Measurements from ENCODE around the gene SMIM41. TPM values are rescaled to one million over a fixed set of nuclear protein-coding genes. Genes with fewer than 3 reads are reported as not detected.

Gene SMIM41
- total RNA-seq, 4 donors from 2014 or later = 1.4 to 6.6 TPM; not detected in 2

DNA sequence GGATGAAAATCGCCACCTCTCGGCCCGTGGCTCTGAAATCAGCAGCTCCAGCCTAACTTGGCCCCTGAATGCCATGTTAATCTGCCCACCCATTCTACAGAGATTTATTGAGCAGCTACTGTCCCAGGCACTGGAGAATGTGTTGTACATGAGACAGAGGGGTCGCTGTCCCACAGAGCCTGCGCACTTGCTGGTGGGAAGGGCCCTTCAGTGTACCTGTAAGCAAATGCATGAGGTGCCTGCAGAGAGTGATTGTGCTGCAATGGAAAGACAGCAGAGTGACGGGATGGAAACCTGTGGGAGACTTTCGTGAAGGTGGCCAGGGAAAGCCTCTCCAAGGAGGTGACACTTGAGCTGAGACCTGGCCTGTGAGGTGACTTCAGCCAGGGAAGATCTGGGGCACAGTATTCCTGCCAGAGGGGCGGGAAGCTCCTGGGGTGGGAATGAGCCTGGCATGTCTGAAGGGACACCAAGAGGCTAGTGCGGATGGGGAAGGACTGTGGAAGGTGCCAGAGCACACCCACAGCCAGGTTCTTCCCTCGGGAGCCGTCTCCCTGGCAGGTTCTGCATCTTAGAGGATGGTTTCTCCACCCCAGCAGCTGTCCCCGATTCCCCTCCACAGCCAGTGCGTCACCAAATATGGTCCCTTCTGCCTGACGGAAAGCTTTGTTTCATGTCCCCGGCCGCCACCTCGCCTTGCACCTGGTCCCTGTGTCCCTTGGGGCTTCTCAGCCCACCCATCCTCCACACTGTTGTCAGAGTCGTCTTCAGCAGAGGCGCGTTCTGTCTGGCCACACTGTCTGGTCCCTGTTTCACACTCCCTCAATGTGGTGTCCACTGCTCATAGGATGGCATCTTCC, 8.7 kb downstream of the SMIM41 start:
- no peaks in the 10 kb centered on the region for H3K36me3 ChIP-seq
- no peaks in the 10 kb centered on the region for H3K9me3 ChIP-seq

DNA sequence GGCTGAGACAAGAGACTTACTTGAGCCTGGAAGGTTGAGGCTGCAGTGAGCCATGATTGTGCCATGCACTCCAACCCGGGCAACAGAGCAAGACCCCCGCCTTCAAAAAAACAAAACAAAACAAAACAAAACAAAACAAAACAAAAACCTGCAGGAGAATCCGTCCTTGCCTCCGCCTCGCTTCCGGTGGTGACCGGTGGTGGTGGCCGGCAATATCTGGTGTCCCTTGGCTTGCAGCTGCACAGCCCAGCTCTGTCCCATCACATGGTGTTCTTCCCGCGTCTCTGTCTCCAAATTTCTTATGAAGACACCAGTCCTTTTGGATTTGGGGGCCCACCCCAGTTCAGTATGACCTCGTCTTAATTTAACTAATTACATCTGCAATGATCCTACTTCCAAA, 10.0 kb downstream of the SMIM41 start:
- Histone ChIP-seq H3K27ac (no peak overlapping the region), H3K9me3 (no peaks in the 10 kb centered on the region), H3K27me3 (no peaks in the 10 kb centered on the region), H3K4me3 (no peak overlapping the region), H3K4me1 (peaks cover 0 to 2% (median 0%) of the 10 kb centered on the region in 4 donors), H3K36me3 (no peaks in the 10 kb centered on the region)
- TF ChIP-seq, protein P1, sequence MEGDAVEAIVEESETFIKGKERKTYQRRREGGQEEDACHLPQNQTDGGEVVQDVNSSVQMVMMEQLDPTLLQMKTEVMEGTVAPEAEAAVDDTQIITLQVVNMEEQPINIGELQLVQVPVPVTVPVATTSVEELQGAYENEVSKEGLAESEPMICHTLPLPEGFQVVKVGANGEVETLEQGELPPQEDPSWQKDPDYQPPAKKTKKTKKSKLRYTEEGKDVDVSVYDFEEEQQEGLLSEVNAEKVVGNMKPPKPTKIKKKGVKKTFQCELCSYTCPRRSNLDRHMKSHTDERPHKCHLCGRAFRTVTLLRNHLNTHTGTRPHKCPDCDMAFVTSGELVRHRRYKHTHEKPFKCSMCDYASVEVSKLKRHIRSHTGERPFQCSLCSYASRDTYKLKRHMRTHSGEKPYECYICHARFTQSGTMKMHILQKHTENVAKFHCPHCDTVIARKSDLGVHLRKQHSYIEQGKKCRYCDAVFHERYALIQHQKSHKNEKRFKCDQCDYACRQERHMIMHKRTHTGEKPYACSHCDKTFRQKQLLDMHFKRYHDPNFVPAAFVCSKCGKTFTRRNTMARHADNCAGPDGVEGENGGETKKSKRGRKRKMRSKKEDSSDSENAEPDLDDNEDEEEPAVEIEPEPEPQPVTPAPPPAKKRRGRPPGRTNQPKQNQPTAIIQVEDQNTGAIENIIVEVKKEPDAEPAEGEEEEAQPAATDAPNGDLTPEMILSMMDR (IDR thresholded peaks at IDR 0.05) = no peak
- no peak for TF ChIP-seq POLR2A (IDR thresholded peaks at IDR 0.05)
- no peak for DNase-seq

More for the DNA sequence above, 8.7 kb downstream of the SMIM41 start:
- TF ChIP-seq, protein P1 (IDR thresholded peaks at IDR 0.05) = no peak
- no peak for TF ChIP-seq POLR2A (IDR thresholded peaks at IDR 0.05)
- H3K4me3 ChIP-seq = no peak overlapping the region
- no peaks in the 10 kb centered on the region for H3K27me3 ChIP-seq
- DNase-seq = peak in 2 of 3 donors; percentile 64 to 65
- H3K27ac ChIP-seq = no peak overlapping the region
- peaks cover 0 to 5% (median 1%) of the 10 kb centered on the region in 4 donors for H3K4me1 ChIP-seq

DNA sequence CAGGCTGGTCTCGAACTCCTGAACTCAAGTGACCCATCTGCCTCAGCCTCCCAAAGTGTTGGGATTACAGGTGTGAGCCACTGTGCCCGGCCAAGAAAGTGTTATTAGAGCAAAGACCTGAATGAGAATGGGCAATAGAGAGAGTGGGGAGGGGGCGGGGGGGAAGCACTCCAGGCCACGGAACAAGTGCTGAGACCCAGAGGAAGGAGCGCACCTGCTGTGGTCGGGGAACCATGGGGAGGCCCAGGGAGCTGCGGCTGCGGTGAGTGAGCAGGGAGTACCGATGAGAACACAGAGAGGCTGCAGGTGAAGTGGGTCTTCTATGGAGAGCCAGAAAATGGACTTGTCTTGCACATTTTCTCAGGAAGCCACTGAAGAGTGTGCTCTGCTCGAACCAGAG, 10.8 kb downstream of the SMIM41 start:
- peaks cover 0 to 2% (median 0%) of the 10 kb centered on the region in 4 donors for H3K4me1 ChIP-seq

DNA sequence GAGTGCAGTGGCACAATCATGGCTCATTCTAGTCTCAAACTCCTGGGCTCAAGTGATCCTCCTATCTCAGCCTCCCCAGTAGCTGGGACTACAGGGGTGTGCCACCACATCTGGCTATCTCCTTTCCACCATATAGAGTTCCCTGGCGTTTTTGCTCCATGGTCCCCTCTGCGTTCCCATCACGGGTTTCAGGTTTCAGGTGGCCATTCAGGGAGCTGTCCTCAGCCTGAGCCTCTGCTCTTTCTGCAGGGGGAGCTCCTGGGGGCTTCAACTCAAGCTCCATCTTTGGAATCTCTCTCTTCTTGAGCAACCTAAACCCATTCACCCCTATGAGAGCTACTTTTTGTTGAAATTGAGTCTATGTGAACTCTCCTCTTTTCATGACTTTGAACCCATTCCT, 11.6 kb downstream of the SMIM41 start:
- H3K4me3 ChIP-seq = no peak overlapping the region
- no peaks in the 10 kb centered on the region for H3K9me3 ChIP-seq
- no peak overlapping the region for H3K27ac ChIP-seq
- no peaks in the 10 kb centered on the region for H3K36me3 ChIP-seq
- TF ChIP-seq POLR2A (IDR thresholded peaks at IDR 0.05) = no peak
- TF ChIP-seq, protein P1 (IDR thresholded peaks at IDR 0.05) = no peak
- DNase-seq = no peak
- H3K27me3 ChIP-seq = no peaks in the 10 kb centered on the region
- H3K4me1 ChIP-seq = peaks cover 0 to 2% (median 0%) of the 10 kb centered on the region in 4 donors

More for the DNA sequence above, 10.8 kb downstream of the SMIM41 start:
- Histone ChIP-seq H3K9me3 (no peaks in the 10 kb centered on the region), H3K36me3 (no peaks in the 10 kb centered on the region), H3K4me3 (no peak overlapping the region), H3K27ac (no peak overlapping the region), H3K27me3 (no peaks in the 10 kb centered on the region)
- no peak for DNase-seq
- TF ChIP-seq, protein P1 (IDR thresholded peaks at IDR 0.05) = no peak
- no peak for TF ChIP-seq POLR2A (IDR thresholded peaks at IDR 0.05)

DNA sequence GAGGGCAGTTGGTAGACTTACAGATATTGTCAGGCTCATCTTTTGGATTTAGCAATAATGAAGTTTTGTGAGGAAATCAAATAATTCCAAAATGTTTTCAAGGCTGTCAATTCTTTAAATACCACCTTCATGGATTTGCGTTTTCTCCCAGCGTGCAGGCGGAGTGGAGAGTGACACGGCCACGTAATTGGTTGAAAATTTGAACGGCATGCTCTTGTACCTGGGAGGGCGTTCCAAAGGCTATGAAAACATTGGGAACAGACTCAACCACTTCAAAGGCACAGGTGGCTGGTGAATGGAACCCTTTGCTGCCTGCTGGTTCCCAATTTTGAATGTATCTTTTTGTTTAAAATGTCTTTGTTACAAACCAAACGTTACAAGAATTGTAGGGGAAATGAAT, 12.4 kb downstream of the SMIM41 start:
- no peaks in the 10 kb centered on the region for H3K9me3 ChIP-seq
- no peaks in the 10 kb centered on the region for H3K27me3 ChIP-seq
- no peak for DNase-seq
- no peak for TF ChIP-seq POLR2A (IDR thresholded peaks at IDR 0.05)
- TF ChIP-seq, protein P1 (IDR thresholded peaks at IDR 0.05) = no peak
- no peak overlapping the region for H3K27ac ChIP-seq
- peaks cover 0 to 2% (median 0%) of the 10 kb centered on the region in 4 donors for H3K4me1 ChIP-seq
- no peak overlapping the region for H3K4me3 ChIP-seq
- no peaks in the 10 kb centered on the region for H3K36me3 ChIP-seq
